Measurements from ENCODE around the gene HOXB6.
A peak's percentile ranks its signal among the peaks of the same experiment; 100 is the strongest.

Gene HOXB6

DNA sequence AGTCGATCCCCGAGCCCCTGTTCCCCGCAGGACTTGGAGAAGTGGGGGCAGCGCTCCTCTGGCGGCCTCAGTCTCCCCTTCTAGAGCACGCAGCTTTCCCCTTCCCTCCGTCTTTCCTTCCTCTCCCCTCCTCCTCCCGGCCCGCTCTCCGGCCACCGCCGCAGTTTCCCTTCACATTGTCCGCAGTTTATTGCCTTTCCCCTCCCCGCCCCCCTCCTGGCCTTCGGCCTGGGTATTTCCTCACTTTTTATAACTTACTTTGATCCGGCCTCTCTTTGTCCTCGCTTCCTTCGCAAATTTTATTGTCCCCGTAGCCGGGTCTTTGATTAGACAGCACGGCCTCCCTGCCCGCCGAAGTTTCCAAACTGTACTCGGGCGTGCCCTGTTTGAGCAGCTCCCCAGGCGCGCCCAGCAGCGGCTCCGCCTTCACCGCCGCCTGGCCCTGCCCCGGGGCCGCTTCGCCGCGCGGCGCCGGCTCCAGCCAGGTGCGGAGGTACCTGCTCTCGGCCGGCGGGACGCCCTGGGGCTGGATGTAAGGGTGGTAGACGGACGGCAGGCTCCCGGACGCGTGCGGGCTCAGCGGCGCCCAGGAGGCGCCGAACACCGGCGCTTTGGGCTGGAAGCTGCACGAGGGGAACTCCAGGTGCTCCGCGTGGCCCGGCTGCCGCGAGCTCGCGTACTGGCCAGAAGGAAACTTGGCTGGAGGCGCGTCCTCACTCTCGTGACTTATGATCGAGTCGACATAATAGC is 20.9 kb upstream of the HOXB6 start (continued):
- TF ChIP-seq, protein P1, sequence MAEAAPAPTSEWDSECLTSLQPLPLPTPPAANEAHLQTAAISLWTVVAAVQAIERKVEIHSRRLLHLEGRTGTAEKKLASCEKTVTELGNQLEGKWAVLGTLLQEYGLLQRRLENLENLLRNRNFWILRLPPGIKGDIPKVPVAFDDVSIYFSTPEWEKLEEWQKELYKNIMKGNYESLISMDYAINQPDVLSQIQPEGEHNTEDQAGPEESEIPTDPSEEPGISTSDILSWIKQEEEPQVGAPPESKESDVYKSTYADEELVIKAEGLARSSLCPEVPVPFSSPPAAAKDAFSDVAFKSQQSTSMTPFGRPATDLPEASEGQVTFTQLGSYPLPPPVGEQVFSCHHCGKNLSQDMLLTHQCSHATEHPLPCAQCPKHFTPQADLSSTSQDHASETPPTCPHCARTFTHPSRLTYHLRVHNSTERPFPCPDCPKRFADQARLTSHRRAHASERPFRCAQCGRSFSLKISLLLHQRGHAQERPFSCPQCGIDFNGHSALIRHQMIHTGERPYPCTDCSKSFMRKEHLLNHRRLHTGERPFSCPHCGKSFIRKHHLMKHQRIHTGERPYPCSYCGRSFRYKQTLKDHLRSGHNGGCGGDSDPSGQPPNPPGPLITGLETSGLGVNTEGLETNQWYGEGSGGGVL (tag by site-specific recombination; IDR thresholded peaks at IDR 0.05) = peak; percentile 41
- TF ChIP-seq ZBTB7A (tag by site-specific recombination; IDR thresholded peaks at IDR 0.05; ENCODE audit: low read depth) (peak; percentile 27; the same call in 1 of the 2 replicates), ZNF623 (tag by site-specific recombination; IDR thresholded peaks at IDR 0.05) (no peak), ZIC2 (tag by site-specific recombination; IDR thresholded peaks at IDR 0.05) (no peak; the same call in 1 of the 2 replicates), PRDM1 (tag by site-specific recombination; IDR thresholded peaks at IDR 0.05) (peak; percentile 69), ZNF169 (tag by site-specific recombination; IDR thresholded peaks at IDR 0.05) (no peak), ZNF19 (tag by site-specific recombination; IDR thresholded peaks at IDR 0.05; ENCODE audit: low read depth) (no peak), ZNF302 (tag by site-specific recombination; IDR thresholded peaks at IDR 0.05; ENCODE audit: low read depth) (no peak), ZNF776 (tag by site-specific recombination; IDR thresholded peaks at IDR 0.05; ENCODE audit: borderline replicate concordance) (no peak), ZNF416 (tag by site-specific recombination; IDR thresholded peaks at IDR 0.05) (no peak), ZNF544 (tag by site-specific recombination; IDR thresholded peaks at IDR 0.05) (no peak), ZNF221 (tag by site-specific recombination; IDR thresholded peaks at IDR 0.05; ENCODE audit: borderline replicate concordance) (no peak), ZNF571 (tag by site-specific recombination; IDR thresholded peaks at IDR 0.05) (no peak), ZNF529 (tag by site-specific recombination; IDR thresholded peaks at IDR 0.05; ENCODE audit: insufficient replicate concordance) (no peak), ZNF184 (tag by site-specific recombination; IDR thresholded peaks at IDR 0.05) (no peak), ZNF626 (tag by site-specific recombination; IDR thresholded peaks at IDR 0.05) (no peak), OVOL3 (tag by site-specific recombination; IDR thresholded peaks at IDR 0.05) (no peak; the same call in 1 of the 2 replicates), ZNF175 (tag by site-specific recombination; IDR thresholded peaks at IDR 0.05) (no peak), ZNF548 (tag by site-specific recombination; IDR thresholded peaks at IDR 0.05) (no peak), ZNF558 (tag by site-specific recombination; IDR thresholded peaks at IDR 0.05) (no peak), ZBTB8A (tag by site-specific recombination; IDR thresholded peaks at IDR 0.05) (peak; percentile 20), HOXA7 (CRISPR knock-in tag; IDR thresholded peaks at IDR 0.05; ENCODE audit: borderline replicate concordance) (no peak), ZNF521 (tag by site-specific recombination; IDR thresholded peaks at IDR 0.05) (no peak), ZNF350 (tag by site-specific recombination; IDR thresholded peaks at IDR 0.05) (no peak), ZNF624 (tag by site-specific recombination; IDR thresholded peaks at IDR 0.05) (no peak), MEIS1 (CRISPR knock-in tag; IDR thresholded peaks at IDR 0.05; ENCODE audit: borderline replicate concordance) (no peak), ZNF114 (tag by site-specific recombination; IDR thresholded peaks at IDR 0.05) (no peak), ZXDB (tag by site-specific recombination; IDR thresholded peaks at IDR 0.05) (no peak)
- TF ChIP-seq, protein P2, sequence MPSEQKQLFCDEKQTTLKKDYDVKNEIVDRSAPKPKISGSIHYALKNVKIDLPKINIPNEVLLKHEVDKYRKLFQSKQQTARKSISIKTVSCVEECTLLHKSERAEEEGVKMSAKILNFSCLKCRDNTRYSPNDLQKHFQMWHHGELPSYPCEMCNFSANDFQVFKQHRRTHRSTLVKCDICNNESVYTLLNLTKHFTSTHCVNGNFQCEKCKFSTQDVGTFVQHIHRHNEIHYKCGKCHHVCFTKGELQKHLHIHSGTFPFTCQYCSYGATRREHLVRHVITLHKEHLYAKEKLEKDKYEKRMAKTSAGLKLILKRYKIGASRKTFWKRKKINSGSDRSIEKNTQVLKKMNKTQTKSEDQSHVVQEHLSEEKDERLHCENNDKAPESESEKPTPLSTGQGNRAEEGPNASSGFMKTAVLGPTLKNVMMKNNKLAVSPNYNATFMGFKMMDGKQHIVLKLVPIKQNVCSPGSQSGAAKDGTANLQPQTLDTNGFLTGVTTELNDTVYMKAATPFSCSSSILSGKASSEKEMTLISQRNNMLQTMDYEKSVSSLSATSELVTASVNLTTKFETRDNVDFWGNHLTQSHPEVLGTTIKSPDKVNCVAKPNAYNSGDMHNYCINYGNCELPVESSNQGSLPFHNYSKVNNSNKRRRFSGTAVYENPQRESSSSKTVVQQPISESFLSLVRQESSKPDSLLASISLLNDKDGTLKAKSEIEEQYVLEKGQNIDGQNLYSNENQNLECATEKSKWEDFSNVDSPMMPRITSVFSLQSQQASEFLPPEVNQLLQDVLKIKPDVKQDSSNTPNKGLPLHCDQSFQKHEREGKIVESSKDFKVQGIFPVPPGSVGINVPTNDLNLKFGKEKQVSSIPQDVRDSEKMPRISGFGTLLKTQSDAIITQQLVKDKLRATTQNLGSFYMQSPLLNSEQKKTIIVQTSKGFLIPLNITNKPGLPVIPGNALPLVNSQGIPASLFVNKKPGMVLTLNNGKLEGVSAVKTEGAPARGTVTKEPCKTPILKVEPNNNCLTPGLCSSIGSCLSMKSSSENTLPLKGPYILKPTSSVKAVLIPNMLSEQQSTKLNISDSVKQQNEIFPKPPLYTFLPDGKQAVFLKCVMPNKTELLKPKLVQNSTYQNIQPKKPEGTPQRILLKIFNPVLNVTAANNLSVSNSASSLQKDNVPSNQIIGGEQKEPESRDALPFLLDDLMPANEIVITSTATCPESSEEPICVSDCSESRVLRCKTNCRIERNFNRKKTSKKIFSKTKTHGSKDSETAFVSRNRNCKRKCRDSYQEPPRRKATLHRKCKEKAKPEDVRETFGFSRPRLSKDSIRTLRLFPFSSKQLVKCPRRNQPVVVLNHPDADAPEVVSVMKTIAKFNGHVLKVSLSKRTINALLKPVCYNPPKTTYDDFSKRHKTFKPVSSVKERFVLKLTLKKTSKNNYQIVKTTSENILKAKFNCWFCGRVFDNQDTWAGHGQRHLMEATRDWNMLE (tag by site-specific recombination; conservative IDR thresholded peaks at IDR 0.05; ENCODE audit: low read depth) = no peak
- TF ChIP-seq, protein P3, sequence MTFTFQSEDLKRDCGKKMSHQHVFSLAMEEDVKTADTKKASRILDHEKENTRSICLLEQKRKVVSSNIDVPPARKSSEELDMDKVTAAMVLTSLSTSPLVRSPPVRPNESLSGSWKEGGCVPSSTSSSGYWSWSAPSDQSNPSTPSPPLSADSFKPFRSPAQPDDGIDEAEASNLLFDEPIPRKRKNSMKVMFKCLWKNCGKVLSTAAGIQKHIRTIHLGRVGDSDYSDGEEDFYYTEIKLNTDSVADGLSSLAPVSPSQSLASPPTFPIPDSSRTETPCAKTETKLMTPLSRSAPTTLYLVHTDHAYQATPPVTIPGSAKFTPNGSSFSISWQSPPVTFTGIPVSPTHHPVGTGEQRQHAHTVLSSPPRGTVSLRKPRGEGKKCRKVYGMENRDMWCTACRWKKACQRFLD (tag by site-specific recombination; IDR thresholded peaks at IDR 0.05) = no peak
- TF ChIP-seq, protein P4, sequence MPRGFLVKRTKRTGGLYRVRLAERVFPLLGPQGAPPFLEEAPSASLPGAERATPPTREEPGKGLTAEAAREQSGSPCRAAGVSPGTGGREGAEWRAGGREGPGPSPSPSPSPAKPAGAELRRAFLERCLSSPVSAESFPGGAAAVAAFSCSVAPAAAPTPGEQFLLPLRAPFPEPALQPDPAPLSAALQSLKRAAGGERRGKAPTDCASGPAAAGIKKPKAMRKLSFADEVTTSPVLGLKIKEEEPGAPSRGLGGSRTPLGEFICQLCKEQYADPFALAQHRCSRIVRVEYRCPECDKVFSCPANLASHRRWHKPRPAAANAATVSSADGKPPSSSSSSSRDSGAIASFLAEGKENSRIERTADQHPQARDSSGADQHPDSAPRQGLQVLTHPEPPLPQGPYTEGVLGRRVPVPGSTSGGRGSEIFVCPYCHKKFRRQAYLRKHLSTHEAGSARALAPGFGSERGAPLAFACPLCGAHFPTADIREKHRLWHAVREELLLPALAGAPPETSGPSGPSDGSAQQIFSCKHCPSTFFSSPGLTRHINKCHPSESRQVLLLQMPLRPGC (tag by site-specific recombination; IDR thresholded peaks at IDR 0.05) = no peak
